H1 (cell line): ENCODE results near the gene ERICH2. TPM values are rescaled to one million over a fixed set of nuclear protein-coding genes. Genes with fewer than 3 reads are reported as not detected.

ENCODE experiments used
- EP300 ChIP-seq, 2 experiments: IDR thresholded peaks; 1 replicate in 1 of 2; 2 replicates in 1 of 2; pipeline ENCODE4 v1.6.1; 2011 to 2012; ENCODE audit warnings: low read depth in 2 of 2, low read length in 2 of 2, mild to moderate bottlenecking in 2 of 2, borderline replicate concordance in 1 of 2, inconsistent platforms in 1 of 2, moderate library complexity in 1 of 2
- MAX ChIP-seq: IDR thresholded peaks from 2 replicates; pipeline ENCODE4 v1.6.1; 2012; ENCODE audit warnings: inconsistent platforms
- TAF7 ChIP-seq: optimal IDR thresholded peaks from 2 replicates; pipeline ENCODE3; 2011; ENCODE audit warnings: low read depth, mild to moderate bottlenecking, inconsistent platforms, low read length, moderate library complexity, borderline replicate concordance
- TCF12 ChIP-seq: IDR thresholded peaks from 2 replicates; pipeline ENCODE4 v1.6.1; 2011; ENCODE audit warnings: low read depth, mild to moderate bottlenecking, low read length
- polyA plus RNA-seq, 7 experiments: library from polyadenylated mRNA; depleted of rRNA in 3 of 7; stranded (reverse) in 5 of 7; unstranded in 2 of 7; fragments of >200 nt in 5 of 7; fragments of 200-250 nt in 2 of 7; gene quantifications; 1 replicate in 5 of 7; 2 replicates in 1 of 7; 4 replicates in 1 of 7; pipeline versions ENCODE4 v1.2.1 to v1.2.3, GENCODE V29; 2011 to 2013; ENCODE audit warnings: missing spikeins in 2 of 7, mixed read lengths in 2 of 7
- total RNA-seq: library from RNA; stranded (reverse); fragmentation: NEBNext Ultra II Directional; extraction: Animal tissue kit (Norgen Biotek cat#: 25700); gene quantifications from 2 replicates; pipeline ENCODE4 v1.2.1, GENCODE V29; 2021

Gene ERICH2
- total and polyA plus RNA-seq, 2 of the 8 experiments (the other 6 are each of a cell fraction or from before 2014, with no cell fraction given), result 0.20 to 2.1 TPM

GRCh38 chr2:170723446-170723958, 46.7 kb upstream of the ERICH2 start (continued):
- no peak for TF ChIP-seq TAF7
- no peak for TF ChIP-seq EP300 (IDR thresholded peaks at IDR 0.05; ENCODE audit: borderline replicate concordance in 1 of 2, low read depth in 2 of 2, low read length in 2 of 2)
- no peak for TF ChIP-seq MAX
- no peak for TF ChIP-seq TCF12
